A549 (cell line): ENCODE results near the gene OR7C1.

Source experiments
- CTCF ChIP-seq: fragments of >200 bp; sonication (Bioruptor Twin); formaldehyde crosslinking; IDR thresholded peaks from 3 replicates; pipeline ENCODE4 v1.5.1; 2016
- ZC3H11A ChIP-seq: fragments of 450-650 bp; IDR thresholded peaks from 2 replicates; pipeline ENCODE4 v1.6.1; 2014; ENCODE audit warnings: antibody characterized with exemption, mild to moderate bottlenecking

- no peak for TF ChIP-seq CTCF
- TF ChIP-seq ZC3H11A: no peak
Observed at GRCh38 chr19:14818588-14818987, 16.4 kb downstream of the OR7C1 start.
